HG02885 (cell line): ENCODE results near the gene FOXI1.
"Not testable (repeated sequence)": the region's sequence is repeated elsewhere in the genome, so short reads cannot be mapped to it uniquely, and the experiment has no call there.

Experiments
- ATAC-seq: cut with Tn5 transposase; IDR thresholded peaks from one replicate; pipeline ENCODE4 v1.9.1; 2021; ENCODE audit warnings: mild to moderate bottlenecking; ENCODE audit not compliant: unreplicated experiment, poor library complexity

The FOXI1 gene

GRCh38 chr5:170117736-170118135 lies 12.0 kb downstream of the FOXI1 start:
- no peak for ATAC-seq

- no peak for ATAC-seq
These were observed 14.9 kb downstream of the FOXI1 start for GRCh38 chr5:170120576-170120975.

GRCh38 chr5:170121321-170121720 lies 15.6 kb downstream of the FOXI1 start:
- no peak for ATAC-seq

GRCh38 chr5:170126061-170126460 lies 20.4 kb downstream of the FOXI1 start:
- no peak for ATAC-seq

- no peak for ATAC-seq
These were observed 20.9 kb downstream of the FOXI1 start for GRCh38 chr5:170126626-170127025.

GRCh38 chr5:170131235-170131634 lies 25.5 kb downstream of the FOXI1 start:
- ATAC-seq, result no peak

GRCh38 chr5:170132269-170132975 lies 26.7 kb downstream of the FOXI1 start:
- no peak for ATAC-seq

GRCh38 chr5:170132976-170133448 lies 27.3 kb downstream of the FOXI1 start:
- ATAC-seq, result no peak

GRCh38 chr5:170135796-170136490 lies 30.2 kb downstream of the FOXI1 start:
- no peak for ATAC-seq

GRCh38 chr5:170136506-170136905 lies 30.8 kb downstream of the FOXI1 start:
- ATAC-seq, result no peak

GRCh38 chr5:170137694-170138214 lies 32.1 kb downstream of the FOXI1 start:
- no peak for ATAC-seq

GRCh38 chr5:170138273-170138672 lies 32.6 kb downstream of the FOXI1 start:
- no peak for ATAC-seq

GRCh38 chr5:170139786-170140335 lies 34.2 kb downstream of the FOXI1 start:
- no peak for ATAC-seq

GRCh38 chr5:170141196-170141595 lies 35.5 kb downstream of the FOXI1 start:
- not testable (repeated sequence) for ATAC-seq

- ATAC-seq, result no peak
These were observed 35.9 kb downstream of the FOXI1 start for GRCh38 chr5:170141636-170142035.

- no peak for ATAC-seq
These were observed 36.5 kb downstream of the FOXI1 start for GRCh38 chr5:170142196-170142595.

GRCh38 chr5:170143091-170143490 lies 37.4 kb downstream of the FOXI1 start:
- no peak for ATAC-seq

- ATAC-seq, result no peak
These were observed 38.0 kb downstream of the FOXI1 start for GRCh38 chr5:170143710-170144109.

- no peak for ATAC-seq
These were observed 38.8 kb downstream of the FOXI1 start for GRCh38 chr5:170144286-170145023.

GRCh38 chr5:170145462-170145861 lies 39.8 kb downstream of the FOXI1 start:
- no peak for ATAC-seq
